HepG2 (cell line): ENCODE data around the gene TASP1. TPM values are rescaled to one million over a fixed set of nuclear protein-coding genes. Genes with fewer than 3 reads are reported as not detected.

Source experiments
- KDM3A ChIP-seq: IDR thresholded peaks from 2 replicates; pipeline ENCODE4 v1.6.1; 2018; ENCODE audit warnings: low read depth, missing compliant biosample characterization
- POLR2AphosphoS5 ChIP-seq: IDR thresholded peaks from 2 replicates; pipeline ENCODE4 v1.6.1; 2012; ENCODE audit warnings: low read depth, low read length
- ZBTB20 ChIP-seq: sonication (generic); formaldehyde crosslinking; IDR thresholded peaks from 2 replicates; pipeline ENCODE4 v1.8.1; 2023; ENCODE audit warnings: missing genetic modification reagents, low read depth, mild to moderate bottlenecking, borderline replicate concordance
- ZNF557 ChIP-seq: sonication (generic); formaldehyde crosslinking; IDR thresholded peaks from 2 replicates; pipeline ENCODE4 v1.4.0; 2020; ENCODE audit warnings: missing genetic modification reagents
- polyA plus RNA-seq, 8 experiments: library from polyadenylated mRNA; depleted of rRNA in 3 of 8; stranded (reverse) in 7 of 8; unstranded in 1 of 8; fragments of >200 nt; fragmentation: Illumina TruSeq in 4 of 8; extraction: Trizol in 4 of 8; gene quantifications; 2 replicates each; pipeline versions ENCODE4 v1.2.1 to v1.2.3, GENCODE V29; 2011 to 2016; ENCODE audit warnings: low read depth in 4 of 8, missing spikeins in 1 of 8, mixed read lengths in 1 of 8; ENCODE audit not compliant: insufficient read depth in 1 of 8
- total RNA-seq, 5 experiments: library from RNA; depleted of rRNA; stranded (reverse); fragments of >200 nt; fragmentation: Illumina TruSeq; extraction: Trizol; gene quantifications; 2 replicates each; pipeline ENCODE4 v1.2.3, GENCODE V29; 2016; ENCODE audit warnings: low read depth in 1 of 5
- TF ChIP-seq, protein P1 (sequence below): sonication (generic); formaldehyde crosslinking; IDR thresholded peaks from 2 replicates; pipeline ENCODE4 v1.8.1; 2023; ENCODE audit warnings: mild to moderate bottlenecking, moderate library complexity, missing genetic modification reagents
- TF ChIP-seq, protein P2 (sequence below): sonication (generic); formaldehyde crosslinking; IDR thresholded peaks from 2 replicates; pipeline ENCODE4 v1.9.0; 2021; ENCODE audit warnings: missing genetic modification reagents, borderline replicate concordance
- TF ChIP-seq, protein P3 (sequence below), 2 experiments: fragments of 450-650 bp in 1 of 2; sonication (generic) in 1 of 2; formaldehyde crosslinking in 1 of 2; IDR thresholded peaks; 2 replicates each; pipeline versions ENCODE4 v1.6.1 to v1.8.0; 2016 to 2022; ENCODE audit warnings: antibody characterized with exemption in 1 of 2, mild to moderate bottlenecking in 1 of 2, missing genetic modification reagents in 1 of 2
- TF ChIP-seq, protein P4 (sequence below): sonication (generic); formaldehyde crosslinking; IDR thresholded peaks from 2 replicates; pipeline ENCODE4 v1.5.0; 2020; ENCODE audit warnings: missing genetic modification reagents, mild to moderate bottlenecking, borderline replicate concordance
- TF ChIP-seq, protein P5 (sequence below): sonication (generic); formaldehyde crosslinking; conservative IDR thresholded peaks from 2 replicates; pipeline ENCODE4 v1.4.0; 2020; ENCODE audit warnings: missing genetic modification reagents

Gene TASP1
- total and polyA plus RNA-seq, 2 of the 13 experiments (the other 11 are each of a cell fraction or from before 2014, with no cell fraction given): 10.0 to 25.2 TPM

DNA sequence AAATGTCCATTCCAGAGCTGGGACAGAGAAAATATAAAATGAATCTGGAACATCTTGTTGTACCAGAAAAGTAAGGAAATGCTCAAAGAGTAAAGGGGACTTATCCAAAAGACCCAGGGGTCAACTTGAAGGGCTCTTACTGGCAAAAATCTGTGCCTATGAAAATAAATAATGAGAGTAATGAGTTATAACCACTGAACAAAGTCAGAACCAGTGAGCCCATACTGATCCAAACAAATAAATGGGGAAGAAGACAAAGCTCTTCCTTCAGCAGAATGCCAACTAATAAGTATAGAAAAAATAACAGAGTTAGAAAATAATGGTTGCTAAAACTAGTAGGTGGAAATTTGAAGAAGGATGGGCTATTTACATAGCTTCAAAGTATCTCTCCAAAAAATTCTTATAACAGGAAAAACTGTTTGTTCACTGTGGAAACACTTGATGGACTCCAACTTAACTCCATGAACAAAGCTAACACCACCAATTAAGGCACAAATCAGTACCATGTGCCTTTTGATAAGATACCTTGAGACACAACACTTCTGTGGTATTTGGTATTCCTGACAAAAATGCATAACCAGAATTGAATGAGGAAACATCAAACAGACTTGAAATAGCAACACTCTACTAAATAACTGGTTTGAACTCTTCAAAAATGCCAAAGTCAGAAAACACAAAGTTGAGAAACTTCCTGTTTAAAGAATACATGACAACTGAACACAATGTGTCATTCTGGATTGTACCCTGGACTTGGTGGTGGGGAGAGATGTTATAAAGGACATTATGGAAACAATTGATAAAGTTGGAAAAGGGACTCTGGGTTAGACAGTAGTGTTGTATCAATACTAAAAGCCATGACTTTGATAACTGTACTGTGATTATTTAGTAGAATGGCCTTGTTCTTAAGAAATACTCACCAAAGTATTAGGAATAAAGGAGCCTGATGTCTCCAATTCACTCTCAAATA lies 220.2 kb downstream of the TASP1 start (continued):
- 0 out of 2 replicates have a peak, but pooled peaks have one; percentile 57 for TF ChIP-seq KDM3A (CRISPR knock-in tag)
- peak; percentile 87 for TF ChIP-seq ZBTB20 (CRISPR knock-in tag)
- TF ChIP-seq, protein P1, sequence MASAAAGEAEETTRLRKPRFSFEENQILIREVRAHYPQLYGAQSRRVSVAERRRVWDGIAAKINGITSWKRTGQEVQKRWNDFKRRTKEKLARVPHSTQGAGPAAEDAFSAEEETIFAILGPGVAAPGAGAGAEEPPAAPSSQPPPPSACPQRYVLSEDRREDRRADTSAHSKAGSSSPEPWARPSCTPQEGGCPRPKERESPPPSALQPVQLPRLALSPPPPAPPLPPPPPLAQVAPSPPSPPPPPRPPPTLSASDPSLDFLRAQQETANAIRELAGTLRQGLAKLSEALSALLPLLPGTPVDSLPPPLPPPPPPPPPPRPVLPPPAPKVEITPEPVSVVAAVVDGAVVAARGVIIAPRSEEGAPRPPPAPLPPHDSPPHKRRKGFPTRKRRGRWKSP (CRISPR knock-in tag): no peak
- TF ChIP-seq, protein P2, sequence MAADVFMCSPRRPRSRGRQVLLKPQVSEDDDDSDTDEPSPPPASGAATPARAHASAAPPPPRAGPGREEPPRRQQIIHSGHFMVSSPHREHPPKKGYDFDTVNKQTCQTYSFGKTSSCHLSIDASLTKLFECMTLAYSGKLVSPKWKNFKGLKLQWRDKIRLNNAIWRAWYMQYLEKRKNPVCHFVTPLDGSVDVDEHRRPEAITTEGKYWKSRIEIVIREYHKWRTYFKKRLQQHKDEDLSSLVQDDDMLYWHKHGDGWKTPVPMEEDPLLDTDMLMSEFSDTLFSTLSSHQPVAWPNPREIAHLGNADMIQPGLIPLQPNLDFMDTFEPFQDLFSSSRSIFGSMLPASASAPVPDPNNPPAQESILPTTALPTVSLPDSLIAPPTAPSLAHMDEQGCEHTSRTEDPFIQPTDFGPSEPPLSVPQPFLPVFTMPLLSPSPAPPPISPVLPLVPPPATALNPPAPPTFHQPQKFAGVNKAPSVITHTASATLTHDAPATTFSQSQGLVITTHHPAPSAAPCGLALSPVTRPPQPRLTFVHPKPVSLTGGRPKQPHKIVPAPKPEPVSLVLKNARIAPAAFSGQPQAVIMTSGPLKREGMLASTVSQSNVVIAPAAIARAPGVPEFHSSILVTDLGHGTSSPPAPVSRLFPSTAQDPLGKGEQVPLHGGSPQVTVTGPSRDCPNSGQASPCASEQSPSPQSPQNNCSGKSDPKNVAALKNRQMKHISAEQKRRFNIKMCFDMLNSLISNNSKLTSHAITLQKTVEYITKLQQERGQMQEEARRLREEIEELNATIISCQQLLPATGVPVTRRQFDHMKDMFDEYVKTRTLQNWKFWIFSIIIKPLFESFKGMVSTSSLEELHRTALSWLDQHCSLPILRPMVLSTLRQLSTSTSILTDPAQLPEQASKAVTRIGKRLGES: 0 out of 2 replicates have a peak, but pooled peaks have one; percentile 14
- no peak; the same call in 1 of the 2 replicates for TF ChIP-seq ZNF557 (CRISPR knock-in tag)
- TF ChIP-seq, protein P3, sequence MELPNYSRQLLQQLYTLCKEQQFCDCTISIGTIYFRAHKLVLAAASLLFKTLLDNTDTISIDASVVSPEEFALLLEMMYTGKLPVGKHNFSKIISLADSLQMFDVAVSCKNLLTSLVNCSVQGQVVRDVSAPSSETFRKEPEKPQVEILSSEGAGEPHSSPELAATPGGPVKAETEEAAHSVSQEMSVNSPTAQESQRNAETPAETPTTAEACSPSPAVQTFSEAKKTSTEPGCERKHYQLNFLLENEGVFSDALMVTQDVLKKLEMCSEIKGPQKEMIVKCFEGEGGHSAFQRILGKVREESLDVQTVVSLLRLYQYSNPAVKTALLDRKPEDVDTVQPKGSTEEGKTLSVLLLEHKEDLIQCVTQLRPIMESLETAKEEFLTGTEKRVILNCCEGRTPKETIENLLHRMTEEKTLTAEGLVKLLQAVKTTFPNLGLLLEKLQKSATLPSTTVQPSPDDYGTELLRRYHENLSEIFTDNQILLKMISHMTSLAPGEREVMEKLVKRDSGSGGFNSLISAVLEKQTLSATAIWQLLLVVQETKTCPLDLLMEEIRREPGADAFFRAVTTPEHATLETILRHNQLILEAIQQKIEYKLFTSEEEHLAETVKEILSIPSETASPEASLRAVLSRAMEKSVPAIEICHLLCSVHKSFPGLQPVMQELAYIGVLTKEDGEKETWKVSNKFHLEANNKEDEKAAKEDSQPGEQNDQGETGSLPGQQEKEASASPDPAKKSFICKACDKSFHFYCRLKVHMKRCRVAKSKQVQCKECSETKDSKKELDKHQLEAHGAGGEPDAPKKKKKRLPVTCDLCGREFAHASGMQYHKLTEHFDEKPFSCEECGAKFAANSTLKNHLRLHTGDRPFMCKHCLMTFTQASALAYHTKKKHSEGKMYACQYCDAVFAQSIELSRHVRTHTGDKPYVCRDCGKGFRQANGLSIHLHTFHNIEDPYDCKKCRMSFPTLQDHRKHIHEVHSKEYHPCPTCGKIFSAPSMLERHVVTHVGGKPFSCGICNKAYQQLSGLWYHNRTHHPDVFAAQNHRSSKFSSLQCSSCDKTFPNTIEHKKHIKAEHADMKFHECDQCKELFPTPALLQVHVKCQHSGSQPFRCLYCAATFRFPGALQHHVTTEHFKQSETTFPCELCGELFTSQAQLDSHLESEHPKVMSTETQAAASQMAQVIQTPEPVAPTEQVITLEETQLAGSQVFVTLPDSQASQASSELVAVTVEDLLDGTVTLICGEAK (IDR thresholded peaks at IDR 0.05): peak; percentile 77
- TF ChIP-seq, protein P3 (CRISPR knock-in tag; IDR thresholded peaks at IDR 0.05): peak; percentile 47; the same call in 1 of the 2 replicates
- TF ChIP-seq POLR2AphosphoS5: no peak
- TF ChIP-seq, protein P4, sequence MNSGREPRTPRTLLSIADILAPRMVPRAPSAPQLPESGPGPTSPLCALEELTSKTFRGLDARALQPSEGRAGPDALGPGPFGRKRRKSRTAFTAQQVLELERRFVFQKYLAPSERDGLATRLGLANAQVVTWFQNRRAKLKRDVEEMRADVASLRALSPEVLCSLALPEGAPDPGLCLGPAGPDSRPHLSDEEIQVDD: no peak
- TF ChIP-seq, protein P5, sequence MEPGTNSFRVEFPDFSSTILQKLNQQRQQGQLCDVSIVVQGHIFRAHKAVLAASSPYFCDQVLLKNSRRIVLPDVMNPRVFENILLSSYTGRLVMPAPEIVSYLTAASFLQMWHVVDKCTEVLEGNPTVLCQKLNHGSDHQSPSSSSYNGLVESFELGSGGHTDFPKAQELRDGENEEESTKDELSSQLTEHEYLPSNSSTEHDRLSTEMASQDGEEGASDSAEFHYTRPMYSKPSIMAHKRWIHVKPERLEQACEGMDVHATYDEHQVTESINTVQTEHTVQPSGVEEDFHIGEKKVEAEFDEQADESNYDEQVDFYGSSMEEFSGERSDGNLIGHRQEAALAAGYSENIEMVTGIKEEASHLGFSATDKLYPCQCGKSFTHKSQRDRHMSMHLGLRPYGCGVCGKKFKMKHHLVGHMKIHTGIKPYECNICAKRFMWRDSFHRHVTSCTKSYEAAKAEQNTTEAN (CRISPR knock-in tag): peak; percentile 84
